B cell (primary cell): ENCODE results near the gene TXLNA. TPM values are rescaled to one million over a fixed set of nuclear protein-coding genes. Genes with fewer than 3 reads are reported as not detected.

ENCODE experiments used
- ATAC-seq: fragments of 200-7000 bp; cut with Tn5 transposase; one replicate; pipeline ENCODE4 v1.10.0; 2021; ENCODE audit warnings: low read depth, mild to moderate bottlenecking, moderate number of reproducible peaks, moderate library complexity
- CTCF ChIA-PET: fragments of 350-600 bp; sonication (Branson Sonifier 250); formaldehyde crosslinking; loops from one replicate; lab custom pipeline; 2021; ENCODE audit warnings: antibody characterized with exemption, inconsistent platforms; lab: Charles Lee
- POLR2A ChIA-PET: fragments of 350-600 bp; sonication (Branson Sonifier 250); formaldehyde crosslinking; loops from one replicate; lab custom pipeline; 2021; ENCODE audit warnings: antibody characterized with exemption; lab: Charles Lee
- DNase-seq: peaks from one replicate; pipeline ENCODE4 v3.0.0; 2013
- H2AFZ ChIP-seq: 2 replicates; pipeline ENCODE4 v1.6.1; 2012; ENCODE audit warnings: mild to moderate bottlenecking, low read depth, low read length; ENCODE audit not compliant: insufficient read depth, poor library complexity, severe bottlenecking
- H3K27ac ChIP-seq, 2 donors: 1 replicate in 1 of 2; 2 replicates in 1 of 2; pipeline ENCODE4 v1.5.1; 2012 to 2013; ENCODE audit warnings: low read length in 2 of 2, mild to moderate bottlenecking in 2 of 2, moderate library complexity in 1 of 2
- H3K27me3 ChIP-seq, 4 experiments: fragments of 200-600 bp in 1 of 4; sonication (generic) in 1 of 4; replicated peaks in 1 of 4; 1 replicate in 2 of 4; 2 replicates in 2 of 4; pipeline versions ENCODE4 v1.6.1 to v1.7.0; 2013 to 2016; ENCODE audit warnings: low read length in 3 of 4, mild to moderate bottlenecking in 2 of 4, mixed read lengths in 1 of 4, moderate library complexity in 1 of 4; ENCODE audit not compliant: insufficient read depth in 4 of 4, control insufficient read depth in 3 of 4; ENCODE audit errors: control extremely low read depth in 1 of 4
- H3K36me3 ChIP-seq, 2 experiments: replicated peaks in 1 of 2; 1 replicate in 1 of 2; 2 replicates in 1 of 2; pipeline versions ENCODE4 v1.6.1 to v1.7.1; 2013; ENCODE audit warnings: low read length in 1 of 2; ENCODE audit not compliant: insufficient read depth in 2 of 2, control insufficient read depth in 1 of 2; ENCODE audit errors: control extremely low read depth in 1 of 2, extremely low read depth in 1 of 2
- H3K4me1 ChIP-seq, 2 donors: fragments of 200-600 bp in 1 of 2; sonication (generic) in 1 of 2; 1 replicate in 1 of 2; 2 replicates in 1 of 2; pipeline versions ENCODE4 v1.5.1 to v1.6.1; 2013 to 2017; ENCODE audit warnings: low read length in 2 of 2; ENCODE audit not compliant: control insufficient read depth in 2 of 2, insufficient read depth in 2 of 2
- H3K4me2 ChIP-seq: replicated peaks from 2 replicates; pipeline ENCODE3; 2012; ENCODE audit warnings: mild to moderate bottlenecking, low read depth, low read length; ENCODE audit not compliant: poor library complexity, severe bottlenecking
- H3K4me3 ChIP-seq, 5 experiments: fragments of 200-600 bp in 1 of 5; sonication (generic) in 1 of 5; 1 replicate in 3 of 5; 2 replicates in 2 of 5; pipeline versions ENCODE4 v1.5.1 to v1.7.0; 2011 to 2016; ENCODE audit warnings: low read length in 4 of 5, mild to moderate bottlenecking in 4 of 5, low read depth in 2 of 5, control low read depth in 1 of 5, moderate library complexity in 1 of 5; ENCODE audit not compliant: insufficient read depth in 1 of 5; ENCODE audit errors: control extremely low read depth in 1 of 5, extremely low read depth in 1 of 5
- H3K79me2 ChIP-seq: fragments of 200-600 bp; sonication (generic); one replicate; pipeline ENCODE4 v1.6.0; 2016; ENCODE audit warnings: low read length; ENCODE audit not compliant: control insufficient read depth, insufficient read depth
- H3K9ac ChIP-seq: fragments of 200-600 bp; sonication (generic); 2 replicates; pipeline ENCODE4 v1.6.1; 2017; ENCODE audit warnings: mild to moderate bottlenecking, low read length, moderate library complexity
- H3K9me3 ChIP-seq, 3 donors: one replicate each; pipeline versions ENCODE4 v1.6.1 to v1.7.1; 2013; ENCODE audit warnings: low read length in 2 of 3; ENCODE audit not compliant: control insufficient read depth in 2 of 3, insufficient read depth in 1 of 3; ENCODE audit errors: control extremely low read depth in 1 of 3
- H4K20me1 ChIP-seq: 2 replicates; pipeline ENCODE4 v1.6.0; 2012; ENCODE audit warnings: mild to moderate bottlenecking, low read length; ENCODE audit not compliant: insufficient read depth, control insufficient read depth, poor library complexity, severe bottlenecking
- H3K27ac Mint-ChIP-seq: one replicate; pipeline ENCODE4 v1.8.0; 2021; ENCODE audit warnings: mixed read lengths
- H3K27me3 Mint-ChIP-seq: one replicate; pipeline ENCODE4 v1.8.0; 2021; ENCODE audit warnings: mixed read lengths
- H3K4me1 Mint-ChIP-seq: one replicate; pipeline ENCODE4 v1.8.0; 2021; ENCODE audit warnings: mixed read lengths
- H3K4me3 Mint-ChIP-seq: one replicate; pipeline ENCODE4 v1.8.0; 2021; ENCODE audit warnings: mixed read lengths
- H3K9me3 Mint-ChIP-seq: one replicate; pipeline ENCODE4 v1.8.0; 2022; ENCODE audit warnings: mixed read lengths; ENCODE audit not compliant: insufficient read depth
- EZH2 ChIP-seq: IDR thresholded peaks from 2 replicates; pipeline ENCODE4 v1.6.1; 2012; ENCODE audit warnings: borderline replicate concordance, low read depth, mild to moderate bottlenecking, moderate library complexity, low read length; ENCODE audit not compliant: insufficient read depth, poor library complexity, severe bottlenecking
- WGBS: methylation state at CpG from one replicate; pipeline ENCODE4 v1.1.5; 2013; ENCODE audit warnings: missing lambda C conversion rate; ENCODE audit not compliant: insufficient coverage; 5-methylcytosine and 5-hydroxymethylcytosine counted together
- intact Hi-C: fragments of 100-400 bp; cut with micrococcal nuclease; formaldehyde crosslinking; loops from one replicate; pipeline ENCODE4 v1.10.0; 2022
- polyA plus RNA-seq: library from polyadenylated mRNA; depleted of rRNA; stranded (reverse); fragments of >200 nt; gene quantifications from 2 replicates; pipeline ENCODE4 v1.2.3, GENCODE V29; 2012
- total RNA-seq, 2 donors: library from RNA; stranded (reverse); fragments of 120-200 nt in 1 of 2; gene quantifications; 1 replicate in 1 of 2; 2 replicates in 1 of 2; pipeline versions ENCODE4 v1.2.3 to v1.2.4, GENCODE V29; 2013 to 2022
- TF ChIP-seq, protein P1 (sequence below): fragments of 200-600 bp; IDR thresholded peaks from one replicate; pipeline ENCODE4 v1.8.0; 2022; ENCODE audit warnings: antibody characterized with exemption, mild to moderate bottlenecking

TXLNA gene
- total and polyA plus RNA-seq, 2 donors (not counting 1 experiment from before 2014, with no cell fraction given) = 23.0 to 38.3 TPM

DNA sequence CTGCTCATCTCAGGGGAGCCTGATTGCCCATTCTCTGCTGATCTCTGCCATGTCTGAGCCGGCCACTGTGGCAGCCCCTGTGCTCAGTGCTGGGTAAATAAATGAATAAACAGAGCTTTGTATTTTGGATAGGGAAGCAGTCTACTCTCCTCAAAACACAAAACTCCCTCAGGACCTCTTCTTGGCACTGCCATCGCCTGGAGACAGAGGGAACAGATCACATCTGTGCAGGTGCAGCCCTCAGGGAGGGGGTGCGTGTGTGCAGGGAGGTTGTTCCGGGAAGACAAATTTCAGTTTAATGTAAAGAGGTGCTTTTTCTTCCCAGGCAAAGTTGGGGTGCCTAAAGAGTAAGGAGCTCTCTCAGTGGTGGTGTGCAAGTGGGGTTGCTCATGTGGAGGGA lies 59.9 kb downstream of the TXLNA start:
- POLR2A ChIA-PET = interaction anchor here (0.6 to 4.3 kb wide), 4 partner anchors 10 to 53 kb away, joined by 9 to 60 read pairs (median 28); partner anchors contain the start of genes HDAC1 and LCK
- H3K4me1 Mint-ChIP-seq = peaks cover 20% of the 10 kb centered on the region

DNA sequence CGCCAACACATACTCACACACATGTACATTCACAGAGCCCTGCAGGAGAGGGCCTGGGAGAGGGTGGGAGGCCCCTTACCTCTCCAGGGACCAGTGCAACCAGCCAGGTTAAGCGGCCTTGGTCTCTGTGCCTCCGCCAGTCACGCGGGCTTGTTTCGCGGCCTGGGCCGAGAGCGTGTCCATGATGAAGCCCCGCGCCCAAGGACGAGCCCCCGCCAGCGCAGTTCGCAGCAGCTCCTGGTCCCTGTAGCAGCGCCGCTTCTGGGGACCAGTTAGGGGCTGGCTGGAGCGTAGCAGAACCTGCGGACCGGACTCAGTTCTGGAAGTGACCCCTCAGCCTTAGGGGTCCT lies 60.3 kb downstream of the TXLNA start:
- peak overlapping the region; percentile 93 for H3K27ac Mint-ChIP-seq
- H3K4me1 Mint-ChIP-seq = peaks cover 20% of the 10 kb centered on the region
- no peaks in the 10 kb centered on the region for H3K27me3 Mint-ChIP-seq
- intact Hi-C loops = loop anchor here (1.0 to 5.0 kb wide), 6 partner anchors 11 to 95 kb away; partner anchors contain the start of genes DCDC2B, EIF3I, IQCC and TMEM234
- peak overlapping the region in 3 of 5 experiments; percentile 69 to 77 (median 74) for H3K4me3 ChIP-seq
- no peaks in the 10 kb centered on the region for H4K20me1 ChIP-seq
- H3K9ac ChIP-seq = no peak overlapping the region
- ChIA-PET CTCF (interaction anchor here (0.5 to 8.7 kb wide), 30 partner anchors 10 to 276 kb away, joined by 3 to 118 read pairs (median 6); partner anchors contain the start of genes BSDC1, EIF3I, FAM167B and FAM229A), POLR2A (interaction anchor here (0.6 to 4.3 kb wide), 12 partner anchors 10 to 111 kb away, joined by 4 to 60 read pairs (median 10); partner anchors contain the start of genes CCDC28B, HDAC1, LCK and MARCKSL1)
- H2AFZ ChIP-seq = peak overlapping the region; percentile 86
- ATAC-seq (no peak), DNase-seq (no peak)
- no peak for TF ChIP-seq EZH2
- TF ChIP-seq, protein P1, sequence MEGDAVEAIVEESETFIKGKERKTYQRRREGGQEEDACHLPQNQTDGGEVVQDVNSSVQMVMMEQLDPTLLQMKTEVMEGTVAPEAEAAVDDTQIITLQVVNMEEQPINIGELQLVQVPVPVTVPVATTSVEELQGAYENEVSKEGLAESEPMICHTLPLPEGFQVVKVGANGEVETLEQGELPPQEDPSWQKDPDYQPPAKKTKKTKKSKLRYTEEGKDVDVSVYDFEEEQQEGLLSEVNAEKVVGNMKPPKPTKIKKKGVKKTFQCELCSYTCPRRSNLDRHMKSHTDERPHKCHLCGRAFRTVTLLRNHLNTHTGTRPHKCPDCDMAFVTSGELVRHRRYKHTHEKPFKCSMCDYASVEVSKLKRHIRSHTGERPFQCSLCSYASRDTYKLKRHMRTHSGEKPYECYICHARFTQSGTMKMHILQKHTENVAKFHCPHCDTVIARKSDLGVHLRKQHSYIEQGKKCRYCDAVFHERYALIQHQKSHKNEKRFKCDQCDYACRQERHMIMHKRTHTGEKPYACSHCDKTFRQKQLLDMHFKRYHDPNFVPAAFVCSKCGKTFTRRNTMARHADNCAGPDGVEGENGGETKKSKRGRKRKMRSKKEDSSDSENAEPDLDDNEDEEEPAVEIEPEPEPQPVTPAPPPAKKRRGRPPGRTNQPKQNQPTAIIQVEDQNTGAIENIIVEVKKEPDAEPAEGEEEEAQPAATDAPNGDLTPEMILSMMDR = no peak
- peak overlapping the region; percentile 92 for H3K4me2 ChIP-seq
- 96% methylated on average over 19 of the region's 20 CpGs for WGBS
- H3K27me3 ChIP-seq = no peaks in the 10 kb centered on the region
- H3K79me2 ChIP-seq = no peaks in the 10 kb centered on the region
- peaks cover 16 to 31% of the 10 kb centered on the region in 2 donors for H3K4me1 ChIP-seq
- H3K9me3 Mint-ChIP-seq = no peaks in the 10 kb centered on the region
- no peak overlapping the region for H3K27ac ChIP-seq
- no peaks in the 10 kb centered on the region for H3K9me3 ChIP-seq
- H3K36me3 ChIP-seq = no peaks in the 10 kb centered on the region
- peak overlapping the region; percentile 95 for H3K4me3 Mint-ChIP-seq

More for the DNA sequence above, 59.9 kb downstream of the TXLNA start:
- intact Hi-C loops = no loop called here
- peak overlapping the region; percentile 0 for H3K27ac Mint-ChIP-seq
- WGBS = 72% methylated on average over 3 of the region's 4 CpGs
- H2AFZ ChIP-seq = no peak overlapping the region
- H4K20me1 ChIP-seq = no peaks in the 10 kb centered on the region
- H3K4me2 ChIP-seq = peak overlapping the region; percentile 92
- H3K4me3 ChIP-seq = no peak overlapping the region
- DNase-seq = no peak
- TF ChIP-seq, protein P1 = no peak
- TF ChIP-seq EZH2 = no peak
- CTCF ChIA-PET = interaction anchor here (0.5 to 8.7 kb wide), 14 partner anchors 10 to 161 kb away, joined by 3 to 118 read pairs (median 12); partner anchors contain the start of genes BSDC1, EIF3I, FAM167B and HDAC1
- peaks cover 0 to 2% of the 10 kb centered on the region in 2 experiments for H3K36me3 ChIP-seq
- H3K27me3 ChIP-seq = no peaks in the 10 kb centered on the region
- H3K4me3 Mint-ChIP-seq = peak overlapping the region; percentile 95
- no peak overlapping the region for H3K9ac ChIP-seq
- peaks cover 16 to 31% of the 10 kb centered on the region in 2 donors for H3K4me1 ChIP-seq
- H3K27ac ChIP-seq = no peak overlapping the region
- H3K79me2 ChIP-seq = no peaks in the 10 kb centered on the region
- no peaks in the 10 kb centered on the region for H3K27me3 Mint-ChIP-seq
- no peaks in the 10 kb centered on the region for H3K9me3 Mint-ChIP-seq
- no peak for ATAC-seq
- H3K9me3 ChIP-seq = no peaks in the 10 kb centered on the region
